Liver (tissue), 9 donors: ENCODE results near the gene GRM6. TPM values are rescaled to one million over a fixed set of nuclear protein-coding genes. Genes with fewer than 3 reads are reported as not detected.

Experiments
- DNase-seq: peaks from one replicate; pipeline ENCODE4 v3.0.0-alpha.2; 2017; ENCODE audit warnings: low spot score
- H3K27ac ChIP-seq, 2 donors: one replicate each; pipeline ENCODE4 v1.7.0; 2013; ENCODE audit warnings: inconsistent platforms in 2 of 2, low read length in 2 of 2, control low read depth in 1 of 2, low read depth in 1 of 2, mild to moderate bottlenecking in 1 of 2
- H3K27me3 ChIP-seq, 4 donors: one replicate each; pipeline versions ENCODE4 v1.6.1 to v1.7.0; 2013; ENCODE audit warnings: low read length in 3 of 4, inconsistent platforms in 1 of 4, mild to moderate bottlenecking in 1 of 4, moderate library complexity in 1 of 4; ENCODE audit not compliant: control insufficient read depth in 4 of 4, insufficient read depth in 4 of 4
- H3K36me3 ChIP-seq, 4 donors: one replicate each; pipeline versions ENCODE4 v1.6.1 to v1.7.0; 2013; ENCODE audit warnings: low read length in 3 of 4, mild to moderate bottlenecking in 3 of 4, low read depth in 1 of 4, moderate library complexity in 1 of 4; ENCODE audit not compliant: control insufficient read depth in 4 of 4, insufficient read depth in 3 of 4
- H3K4me1 ChIP-seq, 4 donors: one replicate each; pipeline versions ENCODE4 v1.6.1 to v1.7.0; 2013; ENCODE audit warnings: low read length in 3 of 4, mild to moderate bottlenecking in 3 of 4, moderate library complexity in 1 of 4; ENCODE audit not compliant: control insufficient read depth in 4 of 4, insufficient read depth in 4 of 4
- H3K4me3 ChIP-seq, 3 donors: one replicate each; pipeline versions ENCODE4 v1.6.1 to v1.7.0; 2013; ENCODE audit warnings: low read length in 3 of 3, control low read depth in 1 of 3, low read depth in 1 of 3, mild to moderate bottlenecking in 1 of 3
- H3K9ac ChIP-seq, 2 donors: one replicate each; pipeline ENCODE4 v1.7.0; 2013; ENCODE audit warnings: low read length in 2 of 2, mild to moderate bottlenecking in 2 of 2, moderate library complexity in 2 of 2, control low read depth in 1 of 2, low read depth in 1 of 2
- H3K9me3 ChIP-seq, 4 donors: one replicate each; pipeline versions ENCODE4 v1.6.1 to v1.7.0; 2013; ENCODE audit warnings: low read length in 3 of 4; ENCODE audit not compliant: control insufficient read depth in 4 of 4
- ATF3 ChIP-seq: IDR thresholded peaks from 2 replicates; pipeline ENCODE4 v1.6.1; 2016; ENCODE audit warnings: antibody characterized with exemption
- CTCF ChIP-seq: fragments of 150-350 bp; IDR thresholded peaks from 2 replicates; pipeline ENCODE4 v1.5.1; 2017; ENCODE audit warnings: improper control_type of control experiment, low read depth, low read length; ENCODE audit not compliant: missing input control
- EGR1 ChIP-seq, 2 donors: IDR thresholded peaks; 2 replicates each; pipeline ENCODE4 v1.6.1; 2016 to 2018; ENCODE audit warnings: antibody characterized with exemption in 2 of 2, low read depth in 2 of 2
- FOXA1 ChIP-seq: IDR thresholded peaks from 2 replicates; pipeline ENCODE4 v1.6.1; 2016; ENCODE audit warnings: antibody characterized with exemption
- FOXA2 ChIP-seq: IDR thresholded peaks from 2 replicates; pipeline ENCODE4 v1.6.1; 2016; ENCODE audit warnings: antibody characterized with exemption
- HNF4G ChIP-seq: IDR thresholded peaks from 2 replicates; pipeline ENCODE4 v1.6.1; 2016; ENCODE audit warnings: antibody characterized with exemption
- JUND ChIP-seq, 2 donors: IDR thresholded peaks; 2 replicates each; pipeline ENCODE4 v1.6.1; 2016; ENCODE audit warnings: antibody characterized with exemption in 2 of 2
- MAX ChIP-seq: IDR thresholded peaks from 2 replicates; pipeline ENCODE4 v1.6.1; 2016; ENCODE audit warnings: antibody characterized with exemption
- NR2F2 ChIP-seq: IDR thresholded peaks from 2 replicates; pipeline ENCODE4 v1.6.1; 2016; ENCODE audit warnings: antibody characterized with exemption
- REST ChIP-seq: IDR thresholded peaks from 2 replicates; pipeline ENCODE4 v1.6.1; 2016; ENCODE audit warnings: antibody characterized with exemption, mild to moderate bottlenecking
- RXRA ChIP-seq, 2 donors: IDR thresholded peaks; 2 replicates each; pipeline ENCODE4 v1.6.1; 2017 to 2018; ENCODE audit warnings: antibody characterized with exemption in 2 of 2, mild to moderate bottlenecking in 1 of 2
- SP1 ChIP-seq: IDR thresholded peaks from 2 replicates; pipeline ENCODE4 v1.6.1; 2018; ENCODE audit warnings: antibody characterized with exemption, mild to moderate bottlenecking
- TAF1 ChIP-seq: conservative IDR thresholded peaks from 2 replicates; pipeline ENCODE4 v1.6.1; 2016; ENCODE audit warnings: antibody characterized with exemption, mild to moderate bottlenecking
- YY1 ChIP-seq: IDR thresholded peaks from 2 replicates; pipeline ENCODE4 v1.6.1; 2016; ENCODE audit warnings: antibody characterized with exemption, mild to moderate bottlenecking
- ZBTB33 ChIP-seq: IDR thresholded peaks from 2 replicates; pipeline ENCODE4 v1.6.1; 2016; ENCODE audit warnings: antibody characterized with exemption
- WGBS: extraction: QIAGEN DNeasy Blood & Tissue Kit; methylation state at CpG from one replicate; pipeline ENCODE4 v1.1.7; 2013; 5-methylcytosine and 5-hydroxymethylcytosine counted together
- polyA plus RNA-seq, 2 donors: library from polyadenylated mRNA; stranded (reverse) in 1 of 2; unstranded in 1 of 2; fragments of 200-250 nt in 1 of 2; fragments of >200 nt in 1 of 2; fragmentation: Nextera tagmentation in 1 of 2; extraction: Ambion mirVana in 1 of 2; gene quantifications; one replicate each; pipeline versions ENCODE4 v1.2.1 to v1.2.3, GENCODE V29; 2013 to 2015
- total RNA-seq, 2 donors: library from RNA; depleted of rRNA; stranded (reverse); fragments of >200 nt; gene quantifications; one replicate each; pipeline ENCODE4 v1.2.3, GENCODE V29; 2014
- donor health status: healthy.
- donor health status: healthy.
- donor health status: healthy.
- donor health status: healthy.
- donor health status: healthy.

GRM6 gene
- total and polyA plus RNA-seq, 4 donors = 0.23 TPM; not detected in 3

GRCh38 chr5:178991190-178992145 lies 3.7 kb downstream of the GRM6 start:
- WGBS = 90% methylated on average over 28 of the region's 28 CpGs
- Histone ChIP-seq H3K4me3 (no peak overlapping the region), H3K27me3 (peaks cover 0 to 9% (median 3%) of the 10 kb centered on the region in 4 donors), H3K4me1 (peaks cover 0 to 5% (median 0%) of the 10 kb centered on the region in 4 donors), H3K9me3 (peaks cover 12 to 47% (median 25%) of the 10 kb centered on the region in 4 donors), H3K9ac (no peak overlapping the region), H3K27ac (no peak overlapping the region), H3K36me3 (no peaks in the 10 kb centered on the region)
- TF ChIP-seq EGR1 (IDR thresholded peaks at IDR 0.05; ENCODE audit: low read depth in 2 of 2) = no peak
- TF ChIP-seq FOXA2 = no peak
- DNase-seq = no peak

GRCh38 chr5:178990491-178990890 lies 4.6 kb downstream of the GRM6 start:
- no peak overlapping the region for H3K4me3 ChIP-seq
- H3K9ac ChIP-seq = no peak overlapping the region
- H3K27ac ChIP-seq = no peak overlapping the region
- peaks cover 0 to 9% (median 2%) of the 10 kb centered on the region in 4 donors for H3K27me3 ChIP-seq
- H3K36me3 ChIP-seq = no peaks in the 10 kb centered on the region
- peaks cover 0 to 5% (median 0%) of the 10 kb centered on the region in 4 donors for H3K4me1 ChIP-seq
- peaks cover 15 to 52% (median 32%) of the 10 kb centered on the region in 4 donors for H3K9me3 ChIP-seq
- TF ChIP-seq SP1 (no peak), JUND (IDR thresholded peaks at IDR 0.05) (no peak), FOXA1 (no peak), YY1 (no peak), TAF1 (no peak), HNF4G (no peak), REST (no peak), MAX (no peak)
- WGBS = 85% methylated on average over 12 of the region's 12 CpGs
- DNase-seq = no peak

- WGBS = 89% methylated on average over 7 of the region's 7 CpGs
- H3K27ac ChIP-seq = no peak overlapping the region
- no peaks in the 10 kb centered on the region for H3K36me3 ChIP-seq
- no peak overlapping the region for H3K9ac ChIP-seq
- H3K4me1 ChIP-seq = no peaks in the 10 kb centered on the region
- peaks cover 0 to 6% (median 0%) of the 10 kb centered on the region in 4 donors for H3K27me3 ChIP-seq
- DNase-seq = no peak
- no peak overlapping the region for H3K4me3 ChIP-seq
- H3K9me3 ChIP-seq = peaks cover 15 to 58% (median 34%) of the 10 kb centered on the region in 4 donors
- no peak for TF ChIP-seq EGR1 (IDR thresholded peaks at IDR 0.05; ENCODE audit: low read depth in 2 of 2)
- no peak for TF ChIP-seq REST
- TF ChIP-seq ATF3 = no peak
- TF ChIP-seq CTCF = no peak
- no peak for TF ChIP-seq TAF1
- TF ChIP-seq FOXA1 = no peak
- no peak for TF ChIP-seq ZBTB33
- no peak for TF ChIP-seq NR2F2
- no peak for TF ChIP-seq FOXA2
- TF ChIP-seq RXRA (IDR thresholded peaks at IDR 0.05) = no peak
Observed at GRCh38 chr5:178989311-178989710, 5.8 kb downstream of the GRM6 start.
